ENCODE measurements around the gene NDRG2. TPM values are rescaled to one million over a fixed set of nuclear protein-coding genes. Genes with fewer than 3 reads are reported as not detected.

The NDRG2 gene
- total RNA-seq, 4 donors from 2014 or later = 152 to 212 (median 183) TPM

GRCh38 chr14:21040370-21040925 lies 15.6 kb upstream of the NDRG2 start:
- H3K27ac ChIP-seq = no peak overlapping the region
- H3K27me3 ChIP-seq = no peaks in the 10 kb centered on the region
- no peaks in the 10 kb centered on the region for H3K9me3 ChIP-seq
- peaks cover 28 to 40% of the 10 kb centered on the region in 2 donors for H3K4me1 ChIP-seq
- no peak for TF ChIP-seq POLR2A (IDR thresholded peaks at IDR 0.05)
- TF ChIP-seq, protein P1, sequence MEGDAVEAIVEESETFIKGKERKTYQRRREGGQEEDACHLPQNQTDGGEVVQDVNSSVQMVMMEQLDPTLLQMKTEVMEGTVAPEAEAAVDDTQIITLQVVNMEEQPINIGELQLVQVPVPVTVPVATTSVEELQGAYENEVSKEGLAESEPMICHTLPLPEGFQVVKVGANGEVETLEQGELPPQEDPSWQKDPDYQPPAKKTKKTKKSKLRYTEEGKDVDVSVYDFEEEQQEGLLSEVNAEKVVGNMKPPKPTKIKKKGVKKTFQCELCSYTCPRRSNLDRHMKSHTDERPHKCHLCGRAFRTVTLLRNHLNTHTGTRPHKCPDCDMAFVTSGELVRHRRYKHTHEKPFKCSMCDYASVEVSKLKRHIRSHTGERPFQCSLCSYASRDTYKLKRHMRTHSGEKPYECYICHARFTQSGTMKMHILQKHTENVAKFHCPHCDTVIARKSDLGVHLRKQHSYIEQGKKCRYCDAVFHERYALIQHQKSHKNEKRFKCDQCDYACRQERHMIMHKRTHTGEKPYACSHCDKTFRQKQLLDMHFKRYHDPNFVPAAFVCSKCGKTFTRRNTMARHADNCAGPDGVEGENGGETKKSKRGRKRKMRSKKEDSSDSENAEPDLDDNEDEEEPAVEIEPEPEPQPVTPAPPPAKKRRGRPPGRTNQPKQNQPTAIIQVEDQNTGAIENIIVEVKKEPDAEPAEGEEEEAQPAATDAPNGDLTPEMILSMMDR (IDR thresholded peaks at IDR 0.05) = no peak
- H3K4me3 ChIP-seq (replicated peaks in 1 of 3) = no peak overlapping the region
- intact Hi-C loops (cut with DNase I) = loop anchor here (2.0 kb wide), 1 partner anchor 24 kb away; no protein-coding TSS in a partner anchor
- H3K36me3 ChIP-seq = no peaks in the 10 kb centered on the region
- no peak for DNase-seq
- WGBS, 2 donors = 77 to 80% methylated on average over 8 of the region's 8 CpGs

- DNase-seq = peak; percentile 43 to 56
- H3K4me3 ChIP-seq (replicated peaks in 1 of 3) = no peak overlapping the region
- intact Hi-C loops (cut with DNase I) = loop anchor here (2.0 kb wide), 1 partner anchor 23 kb away; no protein-coding TSS in a partner anchor
Measured at GRCh38 chr14:21039585-21040369, 14.9 kb upstream of the NDRG2 start.

DNA sequence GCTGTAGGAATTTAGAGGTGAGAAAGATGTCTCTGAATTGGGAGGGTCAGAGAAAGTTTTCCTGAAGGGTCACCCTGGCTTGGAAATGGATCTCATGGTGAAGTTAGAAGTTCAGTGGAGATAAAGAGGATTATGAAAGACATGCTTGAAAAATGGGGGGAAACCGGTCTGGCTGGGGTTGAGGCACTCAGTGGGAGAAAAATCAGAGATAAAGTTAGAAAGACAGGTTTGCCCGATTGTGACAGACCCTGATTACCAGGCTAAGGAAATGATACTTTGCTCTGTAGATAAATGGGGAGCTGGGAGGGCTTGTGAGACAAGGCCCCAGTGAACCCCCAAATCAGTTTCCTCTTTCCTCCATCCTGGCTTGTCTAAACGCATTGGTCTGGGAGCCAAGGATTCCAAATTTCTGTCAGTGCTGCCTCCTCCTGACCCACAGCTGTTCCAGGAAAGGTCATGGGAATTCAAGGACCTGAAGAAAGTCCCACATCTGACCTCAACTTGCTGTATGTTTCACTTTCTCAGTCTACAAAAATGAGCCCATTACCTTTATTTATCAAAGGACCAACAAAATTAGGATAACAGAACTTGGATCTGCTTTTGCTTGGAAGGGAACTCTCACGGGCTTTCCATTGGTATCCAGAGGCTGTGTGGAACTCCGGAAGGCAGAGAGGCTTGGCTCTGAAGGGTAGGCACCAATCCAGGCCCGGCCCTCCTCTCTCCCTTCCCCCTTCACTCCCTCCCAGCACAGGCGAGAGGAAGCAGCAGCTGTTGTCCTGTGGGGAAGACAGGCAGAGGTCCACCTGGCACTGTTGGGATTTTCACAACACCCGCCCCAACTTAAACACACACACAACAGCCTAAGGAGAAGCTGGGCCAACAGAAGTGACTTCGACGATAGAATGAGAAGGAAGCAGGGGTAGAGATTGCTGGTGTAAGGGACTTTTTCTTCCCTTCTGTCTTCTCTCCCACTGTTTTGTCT lies 13.9 kb upstream of the NDRG2 start:
- Histone ChIP-seq H3K4me3 (replicated peaks in 1 of 3) (no peak overlapping the region), H3K36me3 (no peaks in the 10 kb centered on the region), H3K27me3 (no peaks in the 10 kb centered on the region), H3K4me1 (peaks cover 21 to 31% of the 10 kb centered on the region in 2 donors), H3K9me3 (no peaks in the 10 kb centered on the region), H3K27ac (peak overlapping the region; percentile 63 to 81 (median 75))
- TF ChIP-seq, protein P1 (IDR thresholded peaks at IDR 0.05) = no peak
- TF ChIP-seq POLR2A (IDR thresholded peaks at IDR 0.05) = peak in 1 of 2 donors; percentile 25
- DNase-seq = peak; percentile 68 to 82
- intact Hi-C loops (cut with DNase I) = no loop called here
- WGBS, 2 donors = 23 to 31% methylated on average over 10 of the region's 10 CpGs

More at GRCh38 chr14:21039585-21040369, 14.9 kb upstream of the NDRG2 start:
- H3K4me1 ChIP-seq = peaks cover 28 to 40% of the 10 kb centered on the region in 2 donors
- H3K27ac ChIP-seq = peak overlapping the region; percentile 63 to 81 (median 75)
- H3K27me3 ChIP-seq = no peaks in the 10 kb centered on the region
- no peaks in the 10 kb centered on the region for H3K9me3 ChIP-seq
- TF ChIP-seq, protein P1 (IDR thresholded peaks at IDR 0.05) = peak; percentile 38 to 73 (median 62)
- TF ChIP-seq POLR2A (IDR thresholded peaks at IDR 0.05) = no peak
- H3K36me3 ChIP-seq = no peaks in the 10 kb centered on the region
- WGBS, 2 donors = 51 to 63% methylated on average over 8 of the region's 8 CpGs

GRCh38 chr14:21037156-21037555 lies 12.3 kb upstream of the NDRG2 start:
- no peak overlapping the region for H3K4me3 ChIP-seq (replicated peaks in 1 of 3)
- H3K27ac ChIP-seq = no peak overlapping the region
- DNase-seq = no peak
- WGBS, 2 donors = 91 to 93% methylated on average over 3 of the region's 3 CpGs
- H3K9me3 ChIP-seq = no peaks in the 10 kb centered on the region
- no peaks in the 10 kb centered on the region for H3K36me3 ChIP-seq
- intact Hi-C loops (cut with DNase I) = no loop called here
- TF ChIP-seq, protein P1 (IDR thresholded peaks at IDR 0.05) = no peak
- no peak for TF ChIP-seq POLR2A (IDR thresholded peaks at IDR 0.05)
- no peaks in the 10 kb centered on the region for H3K27me3 ChIP-seq
- peaks cover 15 to 20% of the 10 kb centered on the region in 2 donors for H3K4me1 ChIP-seq

Measured in thyroid gland (tissue), 4 donors.